ENCODE measurements around the gene FEM1A. TPM values are rescaled to one million over a fixed set of nuclear protein-coding genes. Genes with fewer than 3 reads are reported as not detected.

Gene FEM1A
- total and polyA plus RNA-seq, 2 of the 13 experiments (the other 11 are each of a cell fraction or from before 2014, with no cell fraction given), result 3.2 to 10.8 TPM

GRCh38 chr19:4830768-4831265, 39.3 kb downstream of the FEM1A start:
- FAIRE-seq, result no peak
- TF ChIP-seq ARNTL (CRISPR knock-in tag; IDR thresholded peaks at IDR 0.05), result no peak
- TF ChIP-seq ZMYM3 (CRISPR knock-in tag; IDR thresholded peaks at IDR 0.05), result peak; percentile 68
- TF ChIP-seq ZNF468 (CRISPR knock-in tag; IDR thresholded peaks at IDR 0.05), result no peak
- TF ChIP-seq MLX (CRISPR knock-in tag; IDR thresholded peaks at IDR 0.05), result no peak
- TF ChIP-seq, protein P1, sequence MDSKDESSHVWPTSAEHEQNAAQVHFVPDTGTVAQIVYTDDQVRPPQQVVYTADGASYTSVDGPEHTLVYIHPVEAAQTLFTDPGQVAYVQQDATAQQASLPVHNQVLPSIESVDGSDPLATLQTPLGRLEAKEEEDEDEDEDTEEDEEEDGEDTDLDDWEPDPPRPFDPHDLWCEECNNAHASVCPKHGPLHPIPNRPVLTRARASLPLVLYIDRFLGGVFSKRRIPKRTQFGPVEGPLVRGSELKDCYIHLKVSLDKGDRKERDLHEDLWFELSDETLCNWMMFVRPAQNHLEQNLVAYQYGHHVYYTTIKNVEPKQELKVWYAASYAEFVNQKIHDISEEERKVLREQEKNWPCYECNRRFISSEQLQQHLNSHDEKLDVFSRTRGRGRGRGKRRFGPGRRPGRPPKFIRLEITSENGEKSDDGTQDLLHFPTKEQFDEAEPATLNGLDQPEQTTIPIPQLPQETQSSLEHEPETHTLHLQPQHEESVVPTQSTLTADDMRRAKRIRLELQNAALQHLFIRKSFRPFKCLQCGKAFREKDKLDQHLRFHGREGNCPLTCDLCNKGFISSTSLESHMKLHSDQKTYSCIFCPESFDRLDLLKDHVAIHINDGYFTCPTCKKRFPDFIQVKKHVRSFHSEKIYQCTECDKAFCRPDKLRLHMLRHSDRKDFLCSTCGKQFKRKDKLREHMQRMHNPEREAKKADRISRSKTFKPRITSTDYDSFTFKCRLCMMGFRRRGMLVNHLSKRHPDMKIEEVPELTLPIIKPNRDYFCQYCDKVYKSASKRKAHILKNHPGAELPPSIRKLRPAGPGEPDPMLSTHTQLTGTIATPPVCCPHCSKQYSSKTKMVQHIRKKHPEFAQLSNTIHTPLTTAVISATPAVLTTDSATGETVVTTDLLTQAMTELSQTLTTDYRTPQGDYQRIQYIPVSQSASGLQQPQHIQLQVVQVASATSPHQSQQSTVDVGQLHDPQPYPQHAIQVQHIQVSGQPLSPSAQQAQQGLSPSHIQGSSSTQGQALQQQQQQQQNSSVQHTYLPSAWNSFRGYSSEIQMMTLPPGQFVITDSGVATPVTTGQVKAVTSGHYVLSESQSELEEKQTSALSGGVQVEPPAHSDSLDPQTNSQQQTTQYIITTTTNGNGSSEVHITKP (CRISPR knock-in tag; IDR thresholded peaks at IDR 0.05; ENCODE audit: low read depth), result no peak
- TF ChIP-seq, protein P2, sequence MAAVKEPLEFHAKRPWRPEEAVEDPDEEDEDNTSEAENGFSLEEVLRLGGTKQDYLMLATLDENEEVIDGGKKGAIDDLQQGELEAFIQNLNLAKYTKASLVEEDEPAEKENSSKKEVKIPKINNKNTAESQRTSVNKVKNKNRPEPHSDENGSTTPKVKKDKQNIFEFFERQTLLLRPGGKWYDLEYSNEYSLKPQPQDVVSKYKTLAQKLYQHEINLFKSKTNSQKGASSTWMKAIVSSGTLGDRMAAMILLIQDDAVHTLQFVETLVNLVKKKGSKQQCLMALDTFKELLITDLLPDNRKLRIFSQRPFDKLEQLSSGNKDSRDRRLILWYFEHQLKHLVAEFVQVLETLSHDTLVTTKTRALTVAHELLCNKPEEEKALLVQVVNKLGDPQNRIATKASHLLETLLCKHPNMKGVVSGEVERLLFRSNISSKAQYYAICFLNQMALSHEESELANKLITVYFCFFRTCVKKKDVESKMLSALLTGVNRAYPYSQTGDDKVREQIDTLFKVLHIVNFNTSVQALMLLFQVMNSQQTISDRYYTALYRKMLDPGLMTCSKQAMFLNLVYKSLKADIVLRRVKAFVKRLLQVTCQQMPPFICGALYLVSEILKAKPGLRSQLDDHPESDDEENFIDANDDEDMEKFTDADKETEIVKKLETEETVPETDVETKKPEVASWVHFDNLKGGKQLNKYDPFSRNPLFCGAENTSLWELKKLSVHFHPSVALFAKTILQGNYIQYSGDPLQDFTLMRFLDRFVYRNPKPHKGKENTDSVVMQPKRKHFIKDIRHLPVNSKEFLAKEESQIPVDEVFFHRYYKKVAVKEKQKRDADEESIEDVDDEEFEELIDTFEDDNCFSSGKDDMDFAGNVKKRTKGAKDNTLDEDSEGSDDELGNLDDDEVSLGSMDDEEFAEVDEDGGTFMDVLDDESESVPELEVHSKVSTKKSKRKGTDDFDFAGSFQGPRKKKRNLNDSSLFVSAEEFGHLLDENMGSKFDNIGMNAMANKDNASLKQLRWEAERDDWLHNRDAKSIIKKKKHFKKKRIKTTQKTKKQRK (IDR thresholded peaks at IDR 0.05; ENCODE audit: low read length), result no peak
- no peak for TF ChIP-seq DR1 (CRISPR knock-in tag; IDR thresholded peaks at IDR 0.05)
- TF ChIP-seq PCBP2 (optimal IDR thresholded peaks at IDR 0.05; ENCODE audit: low read depth, low read length, poor library complexity, severe bottlenecking), result peak; percentile 64
- TF ChIP-seq ZNF263 (CRISPR knock-in tag; IDR thresholded peaks at IDR 0.05), result 0 out of 2 replicates have a peak, but pooled peaks have one; percentile 30
- no peak for TF ChIP-seq MAFG (CRISPR knock-in tag; IDR thresholded peaks at IDR 0.05)
- TF ChIP-seq KLF11 (CRISPR knock-in tag; IDR thresholded peaks at IDR 0.05), result no peak
- no peak for TF ChIP-seq CENPX (CRISPR knock-in tag; IDR thresholded peaks at IDR 0.05)
- TF ChIP-seq, protein P3, sequence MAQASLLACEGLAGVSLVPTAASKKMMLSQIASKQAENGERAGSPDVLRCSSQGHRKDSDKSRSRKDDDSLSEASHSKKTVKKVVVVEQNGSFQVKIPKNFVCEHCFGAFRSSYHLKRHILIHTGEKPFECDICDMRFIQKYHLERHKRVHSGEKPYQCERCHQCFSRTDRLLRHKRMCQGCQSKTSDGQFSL (CRISPR knock-in tag; IDR thresholded peaks at IDR 0.05), result no peak
- TF ChIP-seq, protein P4, sequence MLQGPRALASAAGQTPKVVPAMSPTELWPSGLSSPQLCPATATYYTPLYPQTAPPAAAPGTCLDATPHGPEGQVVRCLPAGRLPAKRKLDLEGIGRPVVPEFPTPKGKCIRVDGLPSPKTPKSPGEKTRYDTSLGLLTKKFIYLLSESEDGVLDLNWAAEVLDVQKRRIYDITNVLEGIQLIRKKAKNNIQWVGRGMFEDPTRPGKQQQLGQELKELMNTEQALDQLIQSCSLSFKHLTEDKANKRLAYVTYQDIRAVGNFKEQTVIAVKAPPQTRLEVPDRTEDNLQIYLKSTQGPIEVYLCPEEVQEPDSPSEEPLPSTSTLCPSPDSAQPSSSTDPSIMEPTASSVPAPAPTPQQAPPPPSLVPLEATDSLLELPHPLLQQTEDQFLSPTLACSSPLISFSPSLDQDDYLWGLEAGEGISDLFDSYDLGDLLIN (CRISPR knock-in tag; IDR thresholded peaks at IDR 0.05; ENCODE audit: borderline replicate concordance), result no peak
- TF ChIP-seq MXD4 (CRISPR knock-in tag; IDR thresholded peaks at IDR 0.05), result no peak
- TF ChIP-seq ZNF329 (CRISPR knock-in tag; IDR thresholded peaks at IDR 0.05; ENCODE audit: low read depth), result 0 out of 2 replicates have a peak, but pooled peaks have one; percentile 3

More at GRCh38 chr19:4830768-4831265, 39.3 kb downstream of the FEM1A start:
- peak; percentile 43 for ATAC-seq
- no peak for DNase-seq (ENCODE audit: low spot score)
- H3K36me3 ChIP-seq (replicated peaks in 1 of 2; ENCODE audit: control insufficient read depth in 1 of 2, insufficient read depth in 2 of 2, low read length in 2 of 2), result no peaks in the 10 kb centered on the region
- WGBS (ENCODE audit: low lambda C conversion rate), result 31% methylated on average over 6 of the region's 6 CpGs
- H3K9ac ChIP-seq (ENCODE audit: insufficient read depth, low read depth, low read length), result peak overlapping the region; percentile 83
- H3K27ac ChIP-seq (ENCODE audit: extremely low read length, insufficient read depth, low read length), result peak overlapping the region; percentile 50
- BruUV-seq (replicated peaks), result TSS peak; percentile 81
- peaks cover 12% of the 10 kb centered on the region for H3K79me2 ChIP-seq (ENCODE audit: insufficient read depth, low read length)
- POLR2A ChIA-PET, result interaction anchor here (0.6 to 2.4 kb wide), 4 partner anchors 8 to 21 kb away, joined by 3 to 9 read pairs (median 5); no protein-coding TSS in a partner anchor
- peak overlapping the region; percentile 96 for H3K4me2 ChIP-seq (ENCODE audit: low read depth, low read length)
- peaks cover 27% of the 10 kb centered on the region for H3K4me1 ChIP-seq (ENCODE audit: insufficient read depth, low read length)
- no peaks in the 10 kb centered on the region for H4K20me1 ChIP-seq (ENCODE audit: insufficient read depth, low read length)
- CTCF ChIA-PET (ENCODE audit: low intra/inter-chr PET ratio, low total read pairs), result no interaction called here
- H2AFZ ChIP-seq (ENCODE audit: low read length), result no peak overlapping the region
- no peaks in the 10 kb centered on the region for H3K9me3 ChIP-seq (ENCODE audit: low read length)
- in situ Hi-C loops (cut with HindIII; ENCODE audit: extremely low pct_ligation_motif_present, low pct_unique_long_range_greater_than_20kb), result no loop called here
- H3K27me3 ChIP-seq (ENCODE audit: control insufficient read depth in 1 of 2, insufficient read depth in 2 of 2, low read length in 2 of 2), result no peaks in the 10 kb centered on the region
- intact Hi-C loops (cut with micrococcal nuclease; ENCODE audit: unreplicated experiment), result no loop called here
- peak overlapping the region; percentile 85 to 96 (median 88) for H3K4me3 ChIP-seq (replicated peaks in 1 of 3; ENCODE audit: insufficient read depth in 1 of 3, low read depth in 2 of 3, low read length in 3 of 3)
